HPDE6-E6E7 (cell line): Measurements from ENCODE around the gene SNAP25.
A peak's percentile ranks its signal among the peaks of the same experiment; 100 is the strongest.

Experiments used
- DNase-seq: peaks from one replicate; pipeline ENCODE4 v3.0.0; 2011; ENCODE audit warnings: missing footprints; ENCODE audit errors: extremely low spot score

SNAP25 gene

DNA sequence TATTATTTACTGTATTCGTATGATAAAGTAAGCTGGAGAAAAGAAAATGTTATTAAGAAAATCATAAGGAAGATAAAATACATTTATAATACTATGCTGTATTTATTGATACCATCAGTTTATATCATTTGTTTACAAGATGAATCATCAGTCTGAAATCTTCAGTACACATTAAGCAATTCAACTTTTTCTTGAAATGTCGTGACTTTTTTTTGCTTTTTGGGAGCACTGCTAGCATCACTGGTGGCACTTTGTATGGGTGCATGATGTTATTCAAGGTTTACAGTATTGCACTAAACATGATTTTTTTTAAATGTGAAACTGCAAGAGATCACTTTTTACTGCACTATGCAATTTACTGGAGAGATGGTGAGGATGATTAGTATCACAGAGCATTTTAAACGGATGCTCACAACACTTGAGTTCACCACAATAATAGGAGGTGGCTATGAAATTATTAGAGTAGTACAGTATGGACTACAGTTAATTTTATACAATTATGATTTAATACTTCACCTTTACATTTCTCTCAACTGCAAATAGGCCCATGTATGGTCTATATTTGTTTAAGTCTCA lies 85.9 kb downstream of the SNAP25 start:
- no peak for DNase-seq

- DNase-seq = no peak
Observed at GRCh38 chr20:10306440-10307358, 88.1 kb downstream of the SNAP25 start.

- DNase-seq = no peak
Observed at GRCh38 chr20:10307359-10307735, 88.7 kb downstream of the SNAP25 start.

- DNase-seq = no peak
Observed at GRCh38 chr20:10308652-10309051, 90.0 kb downstream of the SNAP25 start.

- DNase-seq = peak; percentile 78
Observed at GRCh38 chr20:10309326-10309725, 90.7 kb downstream of the SNAP25 start.

DNA sequence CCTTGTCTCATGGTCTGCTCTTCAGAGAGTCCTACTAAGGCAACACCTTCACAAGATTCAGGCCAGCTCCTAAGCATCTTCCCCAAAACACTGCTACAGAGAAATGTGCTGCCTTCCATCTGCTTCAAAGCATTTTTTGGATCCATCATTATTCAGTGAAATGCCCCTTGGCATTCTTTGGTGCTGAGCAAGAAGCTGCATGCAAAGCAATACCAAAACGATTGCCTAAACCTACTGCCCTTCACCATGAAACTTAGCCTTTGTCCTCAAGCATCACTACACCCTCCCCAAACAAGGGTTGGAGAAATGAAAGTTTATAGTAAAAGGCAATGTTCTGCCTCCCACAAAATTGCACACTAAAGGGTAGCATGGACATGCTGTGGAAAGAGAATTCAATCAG lies 93.5 kb downstream of the SNAP25 start:
- no peak for DNase-seq

GRCh38 chr20:10313215-10313614 lies 94.6 kb downstream of the SNAP25 start:
- no peak for DNase-seq

GRCh38 chr20:10313701-10314100 lies 95.1 kb downstream of the SNAP25 start:
- DNase-seq = no peak

DNA sequence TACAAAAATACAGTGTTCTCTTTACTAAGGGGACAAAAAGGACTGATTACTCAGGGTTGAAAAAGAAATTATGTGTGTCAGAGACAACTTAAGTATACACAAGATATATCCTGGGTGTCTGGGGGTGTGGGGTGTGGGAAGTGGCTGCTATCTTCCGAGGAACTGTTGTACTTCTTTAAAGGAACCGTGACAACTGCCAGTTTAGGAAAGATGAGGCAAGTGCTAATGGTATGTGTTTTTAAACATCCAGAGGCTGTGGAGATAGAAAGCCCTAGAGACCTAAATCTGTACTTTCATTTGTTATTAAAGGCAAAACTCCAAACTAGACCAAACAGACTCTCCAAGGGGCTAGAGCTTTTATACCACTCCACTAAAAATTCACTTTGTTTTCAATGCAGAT lies 95.6 kb downstream of the SNAP25 start:
- no peak for DNase-seq

- no peak for DNase-seq
Observed at GRCh38 chr20:10315138-10315537, 96.5 kb downstream of the SNAP25 start.

- DNase-seq = no peak
Observed at GRCh38 chr20:10316582-10316981, 98.0 kb downstream of the SNAP25 start.

- no peak for DNase-seq
Observed at GRCh38 chr20:10318291-10319024, 99.8 kb downstream of the SNAP25 start.

- no peak for DNase-seq
Observed at GRCh38 chr20:10319855-10320254, 101.2 kb downstream of the SNAP25 start.

DNA sequence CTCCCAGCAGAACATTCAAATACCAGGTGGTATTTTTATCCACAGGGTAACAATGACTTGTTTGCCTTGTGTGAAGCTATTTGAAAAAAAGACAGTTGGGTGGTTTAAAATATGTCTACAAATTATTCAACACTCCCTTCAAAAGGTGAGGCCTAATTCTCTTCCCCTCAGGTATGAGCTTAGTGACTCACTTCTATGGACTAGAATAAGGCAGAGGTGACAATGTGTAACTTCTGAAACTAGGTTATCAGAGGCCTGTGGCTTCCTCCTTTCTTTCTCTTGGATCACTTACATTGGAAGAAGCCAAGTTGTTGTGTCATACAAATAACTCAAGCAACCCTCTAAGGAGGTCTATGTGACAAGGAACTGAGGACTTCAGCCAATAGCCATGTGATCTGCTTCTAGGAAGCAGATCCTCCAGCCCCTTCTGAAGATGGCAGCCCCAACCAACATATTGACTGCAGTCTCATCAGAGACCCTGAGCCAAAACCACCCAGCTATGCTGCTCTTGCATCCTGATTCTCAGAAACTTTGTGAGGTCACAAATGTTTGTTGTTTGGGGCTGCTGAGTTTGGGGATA lies 102.6 kb downstream of the SNAP25 start:
- DNase-seq = no peak

GRCh38 chr20:10322073-10323012 lies 103.7 kb downstream of the SNAP25 start:
- no peak for DNase-seq

DNA sequence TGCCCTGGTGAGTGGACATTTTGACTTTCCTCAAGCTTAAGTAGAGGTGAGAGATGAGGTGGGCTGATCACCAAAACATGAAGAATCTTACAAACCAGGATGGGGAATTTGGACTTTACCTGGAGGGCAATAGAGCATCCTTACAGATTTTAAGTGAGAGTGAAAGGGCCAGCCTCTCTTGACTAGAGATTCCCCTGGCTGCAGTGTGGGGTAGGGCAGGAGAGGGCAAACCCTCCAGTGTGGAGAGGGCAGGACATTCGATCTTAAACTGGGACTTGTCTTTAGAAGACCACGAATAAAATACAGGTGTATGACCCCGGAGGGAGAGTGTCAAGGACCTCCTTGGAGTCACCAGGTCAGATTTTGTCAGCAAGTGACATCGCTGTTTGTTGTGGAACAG lies 105.1 kb downstream of the SNAP25 start:
- DNase-seq = no peak

GRCh38 chr20:10324198-10324847 lies 105.7 kb downstream of the SNAP25 start:
- no peak for DNase-seq

- no peak for DNase-seq
Observed at GRCh38 chr20:10328897-10329255, 110.2 kb downstream of the SNAP25 start.

DNA sequence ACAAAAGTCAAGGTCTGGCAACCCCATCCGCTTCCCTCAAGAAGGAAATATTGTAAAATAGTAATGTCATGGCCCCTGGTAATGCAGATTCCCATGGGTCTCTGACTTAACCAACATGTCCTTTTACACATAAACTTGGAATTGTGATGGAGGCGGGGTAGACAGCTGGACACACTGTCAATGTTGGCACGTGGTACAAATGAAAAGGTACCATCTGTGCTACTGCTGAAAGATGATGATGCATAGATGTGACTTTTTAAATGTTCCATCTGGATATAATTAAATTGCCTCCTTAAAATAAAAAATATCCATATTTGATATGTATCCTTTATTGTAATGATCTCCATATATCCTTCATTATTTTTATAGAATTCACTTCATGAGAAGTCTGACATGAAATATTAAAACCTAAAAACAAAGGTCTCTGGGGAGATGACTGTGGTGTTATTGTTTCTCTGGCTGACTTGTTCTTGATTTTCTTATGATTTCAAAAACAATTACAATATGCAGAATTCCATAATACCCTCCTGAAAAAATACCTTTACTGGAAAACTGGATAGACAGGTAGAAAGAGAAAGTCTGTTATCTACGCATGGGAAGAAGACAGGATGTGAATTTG lies 110.9 kb downstream of the SNAP25 start:
- DNase-seq = no peak

DNA sequence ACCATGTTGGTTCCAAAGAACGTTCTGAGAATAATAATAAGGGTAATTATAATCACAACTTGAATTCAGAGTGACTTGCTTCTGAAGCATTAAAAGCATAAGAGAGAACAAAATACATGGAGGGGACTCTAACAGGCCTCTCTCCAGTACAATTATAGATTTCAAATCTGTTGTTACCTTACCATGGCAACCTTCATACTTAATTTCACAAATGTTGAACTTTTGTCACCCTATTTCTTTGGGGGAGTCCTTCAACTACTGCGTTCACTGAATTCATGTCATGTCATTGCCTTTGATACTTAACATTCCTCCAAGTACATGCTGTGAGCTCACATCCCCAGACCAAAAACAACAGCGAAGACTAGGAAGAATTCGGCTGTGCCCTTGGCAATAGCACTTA lies 111.4 kb downstream of the SNAP25 start:
- no peak for DNase-seq
